ENCODE data around the gene LBH.
A peak's percentile ranks its signal among the peaks of the same experiment; 100 is the strongest.

Gene LBH

DNA sequence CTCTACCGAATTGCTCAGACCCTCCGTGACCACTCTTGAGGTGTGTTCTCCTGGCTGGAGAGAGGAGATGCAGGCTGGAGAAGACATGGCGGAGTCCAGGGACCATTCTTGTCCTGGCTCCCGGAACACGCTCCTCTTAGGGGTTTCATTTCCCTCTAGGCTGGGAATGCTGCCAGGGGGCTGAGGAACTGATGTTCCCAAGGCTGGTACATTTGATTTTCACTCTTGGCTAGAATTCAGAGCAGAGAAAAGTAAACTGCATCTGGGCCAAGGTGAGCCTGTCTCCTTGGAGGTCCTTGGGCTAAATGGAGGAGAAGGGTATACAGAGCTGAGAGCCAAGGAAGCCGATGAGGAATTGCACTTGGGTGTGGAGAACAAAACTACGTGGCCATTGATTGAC, 28.2 kb upstream of the LBH start:
- TF ChIP-seq, protein P1, sequence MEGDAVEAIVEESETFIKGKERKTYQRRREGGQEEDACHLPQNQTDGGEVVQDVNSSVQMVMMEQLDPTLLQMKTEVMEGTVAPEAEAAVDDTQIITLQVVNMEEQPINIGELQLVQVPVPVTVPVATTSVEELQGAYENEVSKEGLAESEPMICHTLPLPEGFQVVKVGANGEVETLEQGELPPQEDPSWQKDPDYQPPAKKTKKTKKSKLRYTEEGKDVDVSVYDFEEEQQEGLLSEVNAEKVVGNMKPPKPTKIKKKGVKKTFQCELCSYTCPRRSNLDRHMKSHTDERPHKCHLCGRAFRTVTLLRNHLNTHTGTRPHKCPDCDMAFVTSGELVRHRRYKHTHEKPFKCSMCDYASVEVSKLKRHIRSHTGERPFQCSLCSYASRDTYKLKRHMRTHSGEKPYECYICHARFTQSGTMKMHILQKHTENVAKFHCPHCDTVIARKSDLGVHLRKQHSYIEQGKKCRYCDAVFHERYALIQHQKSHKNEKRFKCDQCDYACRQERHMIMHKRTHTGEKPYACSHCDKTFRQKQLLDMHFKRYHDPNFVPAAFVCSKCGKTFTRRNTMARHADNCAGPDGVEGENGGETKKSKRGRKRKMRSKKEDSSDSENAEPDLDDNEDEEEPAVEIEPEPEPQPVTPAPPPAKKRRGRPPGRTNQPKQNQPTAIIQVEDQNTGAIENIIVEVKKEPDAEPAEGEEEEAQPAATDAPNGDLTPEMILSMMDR (IDR thresholded peaks at IDR 0.05; ENCODE audit: low read depth, low read length), result no peak
- DNase-seq (ENCODE audit: low read depth in 2 of 2), result no peak
- no peak overlapping the region for H3K4me3 ChIP-seq (replicated peaks in 1 of 2; ENCODE audit: low read depth in 2 of 2, low read length in 2 of 2)

DNA sequence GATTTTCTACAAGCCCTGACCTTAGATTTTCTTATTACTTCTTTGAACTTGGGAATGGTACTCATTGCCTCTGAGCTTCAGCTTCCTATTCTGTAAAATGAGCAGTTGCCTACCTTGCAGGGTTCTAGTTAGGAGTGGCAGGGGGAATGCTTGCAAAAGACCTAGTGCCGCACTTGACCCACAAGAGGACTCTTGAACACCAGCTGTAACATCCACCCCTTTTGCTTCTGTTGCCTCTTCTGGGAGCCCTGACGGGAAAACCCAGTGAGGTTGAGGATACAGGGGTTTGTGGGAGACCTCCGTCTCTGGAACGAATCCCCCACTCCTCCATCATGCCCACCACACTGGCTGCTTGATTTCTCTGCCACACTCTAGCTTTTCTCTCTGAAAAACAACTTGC, 27.1 kb upstream of the LBH start:
- no peak overlapping the region for H3K4me3 ChIP-seq (replicated peaks in 1 of 2; ENCODE audit: low read depth in 2 of 2, low read length in 2 of 2)
- no peak for DNase-seq (ENCODE audit: low read depth in 2 of 2)
- TF ChIP-seq, protein P1 (IDR thresholded peaks at IDR 0.05; ENCODE audit: low read depth, low read length), result no peak

DNA sequence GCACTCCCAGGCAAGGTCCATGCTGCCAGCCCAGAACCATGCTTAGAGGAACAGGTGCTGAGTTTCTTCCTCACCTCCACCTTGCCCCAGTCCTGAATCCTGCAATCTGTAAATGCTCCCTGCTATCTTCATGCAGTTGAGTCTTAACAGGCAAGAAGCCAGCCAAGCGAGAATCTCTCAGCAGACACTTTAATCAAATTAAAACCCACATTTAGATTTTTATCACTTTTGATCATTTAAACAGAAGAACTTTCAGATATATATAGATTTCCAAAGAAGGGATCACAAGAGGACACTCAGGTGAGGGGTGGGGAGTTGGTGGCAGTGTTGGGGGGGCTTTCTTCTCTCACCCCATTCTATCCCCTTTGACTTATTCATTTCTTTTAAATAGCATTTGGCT, 25.9 kb upstream of the LBH start:
- TF ChIP-seq, protein P1 (IDR thresholded peaks at IDR 0.05; ENCODE audit: low read depth, low read length), result no peak
- no peak overlapping the region for H3K4me3 ChIP-seq (replicated peaks in 1 of 2; ENCODE audit: low read depth in 2 of 2, low read length in 2 of 2)
- no peak for DNase-seq (ENCODE audit: low read depth in 2 of 2)

DNA sequence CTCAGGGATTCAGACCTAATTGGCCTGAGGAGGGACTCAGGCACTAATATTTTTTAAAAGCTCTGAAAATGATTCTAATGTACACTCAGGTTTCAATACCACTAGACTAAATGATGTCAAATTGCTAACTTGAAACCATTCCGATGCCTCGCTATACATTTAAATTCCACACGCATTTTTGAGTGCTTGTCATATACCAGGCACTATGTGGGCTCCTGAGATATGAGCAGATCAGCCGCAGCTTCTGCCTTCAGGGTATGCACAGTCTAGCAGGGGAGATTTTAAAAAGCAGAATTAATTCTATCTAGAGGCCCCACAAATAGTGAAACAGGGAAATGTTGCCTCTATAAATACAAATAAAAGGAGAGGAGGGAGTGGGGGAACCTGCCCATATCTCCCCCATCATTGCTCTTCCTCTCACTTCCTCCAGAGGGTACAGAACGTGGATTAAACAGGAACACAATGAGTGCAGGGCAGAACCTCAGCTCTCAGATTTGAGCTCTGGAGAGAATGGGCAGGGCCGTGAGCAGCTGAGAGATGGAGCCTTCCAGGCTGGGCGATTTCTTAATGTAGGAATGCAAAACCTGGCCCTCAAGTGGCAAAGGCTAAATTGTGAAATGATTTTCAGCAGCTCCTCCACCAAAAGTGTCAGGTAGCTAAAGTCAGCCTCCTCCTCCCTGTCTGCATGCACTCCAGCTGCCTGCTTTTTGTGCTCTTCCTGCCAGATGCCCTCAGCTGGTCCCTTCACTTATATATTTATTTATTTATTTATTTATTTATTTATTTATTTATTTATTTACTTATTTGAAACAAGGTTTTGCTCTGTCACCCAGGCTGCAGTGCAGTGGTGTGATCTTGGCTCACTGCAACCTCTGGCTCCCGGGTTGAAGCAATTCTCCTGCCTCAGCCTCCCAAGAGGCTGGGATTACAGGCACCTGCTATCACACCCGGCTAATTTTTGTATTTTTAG, 24.6 kb upstream of the LBH start:
- DNase-seq (ENCODE audit: low read depth in 2 of 2), result no peak
- TF ChIP-seq, protein P1 (IDR thresholded peaks at IDR 0.05; ENCODE audit: low read depth, low read length), result no peak
- H3K4me3 ChIP-seq (replicated peaks in 1 of 2; ENCODE audit: low read depth in 2 of 2, low read length in 2 of 2), result no peak overlapping the region

DNA sequence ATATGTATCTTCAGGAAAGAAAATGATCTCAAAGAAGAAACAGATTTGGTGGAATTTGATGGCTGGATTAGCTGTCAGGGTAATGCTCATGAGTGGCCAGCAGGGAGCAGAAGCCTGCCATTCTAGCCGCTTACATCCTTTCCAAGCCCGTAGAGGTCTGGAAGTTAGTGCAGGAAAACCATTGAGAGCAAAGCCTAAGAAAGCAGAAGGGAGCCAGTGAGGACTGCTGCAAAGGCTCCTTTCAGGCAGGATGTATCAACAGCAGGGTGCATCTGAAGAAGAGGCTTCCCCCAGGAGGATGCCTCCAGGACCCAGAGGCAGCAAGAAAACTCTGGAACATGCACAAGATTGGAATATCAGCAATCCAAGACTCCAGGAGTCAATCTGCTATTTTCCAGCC, 22.9 kb upstream of the LBH start:
- TF ChIP-seq, protein P1 (IDR thresholded peaks at IDR 0.05; ENCODE audit: low read depth, low read length), result peak; percentile 89
- no peak overlapping the region for H3K4me3 ChIP-seq (replicated peaks in 1 of 2; ENCODE audit: low read depth in 2 of 2, low read length in 2 of 2)
- peak; percentile 82 to 87 for DNase-seq (ENCODE audit: low read depth in 2 of 2)

DNA sequence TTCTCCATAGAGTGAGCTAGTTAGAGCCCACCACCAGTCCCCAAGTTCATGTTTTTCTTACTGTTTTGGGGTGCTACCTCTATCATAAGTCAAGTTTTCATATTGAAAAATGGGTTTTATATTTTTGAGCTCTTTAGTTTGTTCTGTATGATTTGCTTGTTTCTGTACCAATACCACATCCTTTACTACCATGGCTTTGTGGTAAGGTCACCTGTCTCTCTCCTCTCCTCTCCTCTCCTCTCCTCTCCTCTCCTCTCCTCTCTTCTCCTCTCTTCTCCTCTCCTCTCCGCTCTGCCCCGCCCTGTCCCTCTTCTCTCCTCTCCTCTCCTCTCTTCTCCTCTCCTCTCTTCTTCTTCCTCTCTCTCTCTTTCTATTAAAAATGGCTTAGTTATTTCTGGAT, 22.1 kb upstream of the LBH start:
- no peak for DNase-seq (ENCODE audit: low read depth in 2 of 2)
- H3K4me3 ChIP-seq (replicated peaks in 1 of 2; ENCODE audit: low read depth in 2 of 2, low read length in 2 of 2), result no peak overlapping the region
- TF ChIP-seq, protein P1 (IDR thresholded peaks at IDR 0.05; ENCODE audit: low read depth, low read length), result no peak
